AG04449 (cell line): Measurements from ENCODE around the gene PTPRT.

Source experiments
- CTCF ChIA-PET: fragments of 350-600 bp; formaldehyde crosslinking; extraction: SDS; loops from one replicate; lab custom pipeline; 2021; ENCODE audit warnings: antibody characterized with exemption; lab: Yijun Ruan, JAX
- POLR2A ChIA-PET: fragments of 400-600, 350-600 bp; formaldehyde crosslinking; extraction: SDS; loops from one replicate; lab custom pipeline; 2020; ENCODE audit warnings: antibody characterized with exemption, inconsistent platforms; lab: Yijun Ruan, JAX
- DNase-seq: peaks from one replicate; pipeline ENCODE4 v3.0.0-alpha.2; 2010; ENCODE audit warnings: low read depth, low spot score
- H3K4me3 ChIP-seq: 2 replicates; pipeline ENCODE4 v1.5.1; 2011; ENCODE audit warnings: low read depth, mild to moderate bottlenecking, control low read depth, low read length
- CTCF ChIP-seq: IDR thresholded peaks from one replicate; pipeline ENCODE4 v1.5.1; 2011; ENCODE audit warnings: mild to moderate bottlenecking, moderate library complexity, low read length, control low read depth, inconsistent platforms; ENCODE audit not compliant: insufficient read depth; ENCODE audit errors: missing control alignments

Gene PTPRT

GRCh38 chr20:42074944-42075343, 1114.8 kb downstream of the PTPRT start:
- ChIA-PET CTCF (no interaction called here), POLR2A (no interaction called here)
- no peak for DNase-seq
- H3K4me3 ChIP-seq = no peak overlapping the region
- no peak for TF ChIP-seq CTCF

- TF ChIP-seq CTCF = no peak
- ChIA-PET CTCF (no interaction called here), POLR2A (no interaction called here)
- no peak for DNase-seq
- no peak overlapping the region for H3K4me3 ChIP-seq
These were observed 1122.1 kb downstream of the PTPRT start for GRCh38 chr20:42067596-42067995.

GRCh38 chr20:42067174-42067573, 1122.5 kb downstream of the PTPRT start:
- ChIA-PET CTCF (no interaction called here), POLR2A (no interaction called here)
- no peak for TF ChIP-seq CTCF
- H3K4me3 ChIP-seq = no peak overlapping the region
- no peak for DNase-seq

GRCh38 chr20:42063141-42063540, 1126.6 kb downstream of the PTPRT start:
- ChIA-PET CTCF (no interaction called here), POLR2A (no interaction called here)
- no peak overlapping the region for H3K4me3 ChIP-seq
- no peak for TF ChIP-seq CTCF
- DNase-seq = no peak

- H3K4me3 ChIP-seq = no peak overlapping the region
- TF ChIP-seq CTCF = no peak
- CTCF ChIA-PET = no interaction called here
- DNase-seq = no peak
- POLR2A ChIA-PET = no interaction called here
These were observed 1136.4 kb downstream of the PTPRT start for GRCh38 chr20:42053350-42053749.

GRCh38 chr20:42051921-42052320, 1137.8 kb downstream of the PTPRT start:
- TF ChIP-seq CTCF = no peak
- no peak for DNase-seq
- ChIA-PET POLR2A (no interaction called here), CTCF (no interaction called here)
- H3K4me3 ChIP-seq = no peak overlapping the region
